GM12874 (cell line): Measurements from ENCODE around the gene SBNO2.

Source experiments
- TF ChIP-seq, protein P1 (sequence below): IDR thresholded peaks from 2 replicates; pipeline ENCODE4 v1.5.1; 2011; ENCODE audit warnings: low read depth, mild to moderate bottlenecking, control low read depth, low read length, moderate library complexity; ENCODE audit not compliant: insufficient read depth

Gene SBNO2

DNA sequence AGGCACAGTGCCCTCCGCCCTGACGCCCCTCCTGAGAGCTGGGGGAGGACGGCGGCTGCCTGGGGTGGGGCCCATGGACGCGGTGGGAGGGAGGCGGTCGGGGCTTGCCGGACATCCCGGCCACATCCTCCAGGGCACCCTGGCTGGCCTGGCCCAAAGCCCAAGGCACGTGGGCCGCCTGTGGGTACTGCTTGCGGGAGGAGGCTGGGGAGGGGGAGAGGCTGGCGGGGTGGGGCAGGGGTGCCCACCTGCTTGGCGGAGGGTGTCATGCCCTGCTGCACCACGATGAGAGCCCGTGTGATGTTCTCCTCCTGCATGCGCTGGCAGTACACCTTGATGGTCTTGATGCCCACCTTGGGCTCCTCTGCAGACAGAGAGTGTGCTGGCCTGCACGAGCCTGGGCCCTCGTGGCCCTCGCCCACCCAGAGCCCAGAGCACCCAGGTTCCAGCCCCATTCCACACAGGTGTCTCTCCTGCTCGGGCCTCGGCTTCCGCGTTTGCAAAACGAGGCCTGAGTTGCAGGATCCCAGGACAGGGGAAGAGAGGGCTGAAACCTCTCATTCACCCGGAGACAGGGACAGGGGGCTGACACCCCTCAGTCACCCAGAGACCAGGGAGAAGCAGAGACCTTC lies 82.4 kb downstream of the SBNO2 start:
- TF ChIP-seq, protein P1, sequence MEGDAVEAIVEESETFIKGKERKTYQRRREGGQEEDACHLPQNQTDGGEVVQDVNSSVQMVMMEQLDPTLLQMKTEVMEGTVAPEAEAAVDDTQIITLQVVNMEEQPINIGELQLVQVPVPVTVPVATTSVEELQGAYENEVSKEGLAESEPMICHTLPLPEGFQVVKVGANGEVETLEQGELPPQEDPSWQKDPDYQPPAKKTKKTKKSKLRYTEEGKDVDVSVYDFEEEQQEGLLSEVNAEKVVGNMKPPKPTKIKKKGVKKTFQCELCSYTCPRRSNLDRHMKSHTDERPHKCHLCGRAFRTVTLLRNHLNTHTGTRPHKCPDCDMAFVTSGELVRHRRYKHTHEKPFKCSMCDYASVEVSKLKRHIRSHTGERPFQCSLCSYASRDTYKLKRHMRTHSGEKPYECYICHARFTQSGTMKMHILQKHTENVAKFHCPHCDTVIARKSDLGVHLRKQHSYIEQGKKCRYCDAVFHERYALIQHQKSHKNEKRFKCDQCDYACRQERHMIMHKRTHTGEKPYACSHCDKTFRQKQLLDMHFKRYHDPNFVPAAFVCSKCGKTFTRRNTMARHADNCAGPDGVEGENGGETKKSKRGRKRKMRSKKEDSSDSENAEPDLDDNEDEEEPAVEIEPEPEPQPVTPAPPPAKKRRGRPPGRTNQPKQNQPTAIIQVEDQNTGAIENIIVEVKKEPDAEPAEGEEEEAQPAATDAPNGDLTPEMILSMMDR = no peak

DNA sequence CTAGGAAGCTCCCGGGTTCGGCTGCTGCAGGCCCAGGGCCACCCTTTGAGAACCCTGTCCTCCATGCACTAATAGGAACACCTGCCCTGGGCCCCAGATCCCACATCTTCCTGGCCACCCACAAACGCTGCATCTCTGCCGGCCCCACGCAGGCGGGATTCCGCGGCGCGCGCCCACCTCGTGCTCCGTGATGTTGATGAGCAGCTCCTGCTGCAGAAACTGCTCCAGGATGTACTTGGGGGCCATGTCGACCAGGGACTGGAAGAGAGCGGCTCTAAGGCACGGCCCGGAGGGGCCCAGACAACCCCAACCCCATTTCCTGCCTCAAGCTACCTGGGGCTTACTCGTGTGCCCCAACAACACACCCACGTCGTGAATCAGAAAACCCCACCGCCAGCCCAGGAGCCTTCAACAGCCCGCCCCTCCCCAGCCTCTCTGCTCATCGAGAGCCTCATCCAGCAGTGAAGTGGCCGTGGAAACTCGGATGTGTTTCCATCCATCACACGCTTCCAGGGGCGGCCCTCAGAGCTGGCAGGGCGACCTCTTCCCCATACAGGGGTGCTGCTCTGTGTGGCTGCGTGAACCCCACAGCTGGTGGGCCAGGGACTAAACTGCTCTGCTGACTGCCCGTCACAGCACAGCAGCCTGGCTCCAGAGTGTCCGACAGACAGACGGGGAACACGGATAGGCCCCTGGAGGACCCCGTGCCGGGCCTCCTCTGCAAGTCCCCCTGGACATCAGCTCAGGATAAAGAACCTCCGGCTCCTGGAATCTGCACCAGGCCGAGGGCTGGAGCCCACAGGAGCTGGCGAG lies 83.1 kb downstream of the SBNO2 start:
- TF ChIP-seq, protein P1 = no peak

DNA sequence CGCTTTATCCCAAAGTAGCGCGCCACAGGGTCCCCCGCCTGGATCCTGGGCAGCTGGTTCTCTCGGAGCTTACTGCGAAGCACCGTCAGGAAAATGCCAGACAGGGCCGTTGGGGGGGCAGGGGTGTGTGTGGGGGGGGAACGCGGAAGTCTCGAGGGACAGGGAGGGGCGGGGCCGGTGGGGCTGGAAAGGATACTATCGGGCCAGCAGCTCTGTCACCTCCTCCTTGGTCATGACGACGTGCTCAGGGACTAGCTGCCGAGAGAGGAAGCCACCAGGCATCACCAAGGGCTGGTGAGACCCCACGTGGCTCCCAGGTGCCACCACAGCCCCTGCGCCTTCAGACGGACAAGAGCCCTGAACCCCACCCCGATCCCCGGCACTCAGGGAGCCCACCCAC lies 84.2 kb downstream of the SBNO2 start:
- TF ChIP-seq, protein P1 = no peak

DNA sequence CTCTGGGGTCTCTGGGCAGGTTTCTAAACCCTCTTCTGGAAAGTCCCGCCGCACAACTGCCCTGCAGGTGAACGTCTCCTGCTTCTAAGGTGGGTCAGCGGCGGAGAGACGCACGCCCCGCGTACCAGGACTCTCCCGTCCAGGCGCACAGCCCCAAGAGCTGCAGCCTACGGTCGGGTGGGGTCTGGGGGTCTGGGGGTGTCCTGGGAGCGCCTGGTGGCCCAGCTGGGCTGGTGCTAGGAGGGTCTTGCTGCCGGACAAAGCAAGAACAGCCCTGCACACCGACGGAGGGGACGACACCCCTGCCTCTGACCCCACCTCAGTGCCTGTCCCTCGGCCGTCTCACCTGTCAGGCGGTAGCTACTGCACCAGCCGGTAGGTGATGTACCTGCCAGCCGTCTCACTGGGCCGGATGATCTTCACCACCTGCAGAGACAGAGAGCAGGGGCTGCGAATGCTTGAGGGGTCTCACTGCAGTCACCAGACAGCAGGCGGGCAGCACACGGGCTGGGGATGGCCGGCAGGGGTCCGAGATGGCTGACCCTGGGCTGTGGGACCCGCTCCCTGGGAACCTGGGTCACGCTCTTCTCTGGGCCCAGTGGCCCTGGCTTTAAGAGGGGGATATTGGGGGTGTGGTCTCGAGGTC lies 84.8 kb downstream of the SBNO2 start:
- TF ChIP-seq, protein P1 = no peak

DNA sequence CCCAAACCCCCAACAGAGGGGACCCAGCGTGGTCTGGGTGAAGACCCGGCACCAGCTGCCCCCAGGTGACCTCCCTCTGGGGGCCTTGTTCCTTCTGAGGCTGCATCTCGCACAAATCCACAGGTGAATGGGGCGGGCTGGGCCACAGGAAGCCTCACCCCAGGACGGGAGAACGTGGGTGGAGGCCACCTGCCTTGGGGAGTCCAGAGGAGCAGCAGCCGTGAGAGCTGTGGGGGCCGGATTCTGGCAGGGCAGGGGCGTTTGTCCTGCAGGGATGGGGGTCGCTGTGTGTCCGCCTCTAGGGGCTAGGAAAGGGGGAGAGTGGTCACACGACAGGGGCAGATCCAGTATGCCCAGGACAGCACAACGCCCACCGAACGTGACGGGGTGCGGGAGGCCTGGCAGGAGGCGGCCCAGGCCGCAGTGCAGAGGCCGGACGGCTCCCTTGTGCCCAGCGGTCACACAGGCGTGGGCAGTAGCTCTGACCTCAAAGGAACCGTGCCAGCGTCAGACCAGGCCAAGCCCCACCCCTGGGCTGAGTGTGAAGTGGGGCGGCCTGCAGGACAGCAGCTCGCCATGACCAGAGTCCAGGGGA lies 85.6 kb downstream of the SBNO2 start:
- TF ChIP-seq, protein P1 = no peak

DNA sequence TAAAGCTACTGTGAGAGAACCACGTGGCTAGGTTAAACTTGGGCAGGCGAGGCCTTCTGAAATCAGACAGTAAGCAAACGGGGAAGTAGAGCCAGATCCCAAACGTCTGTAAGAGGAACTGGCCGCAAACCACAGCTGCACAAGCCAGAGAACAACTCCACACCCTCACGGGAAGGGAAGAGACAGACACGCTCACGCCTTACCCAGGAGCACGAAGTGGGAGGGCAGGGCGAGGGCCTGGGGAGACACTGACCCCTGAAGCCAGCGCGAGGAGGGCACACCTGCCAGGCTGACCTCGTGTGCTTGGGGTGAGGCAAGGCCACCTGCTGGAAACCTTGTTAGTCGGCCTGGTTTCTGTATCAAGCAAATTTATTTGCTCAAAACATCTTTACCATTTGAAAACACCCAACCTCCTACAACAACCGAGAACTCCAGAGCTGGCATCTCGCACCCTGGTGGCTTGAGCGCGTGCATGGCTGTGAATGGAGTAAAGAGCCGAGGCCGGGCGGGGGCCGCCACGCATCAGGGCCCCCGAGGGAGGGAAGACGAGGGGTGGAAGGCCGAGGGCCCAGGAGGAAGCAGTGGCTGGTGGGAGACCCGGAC lies 86.2 kb downstream of the SBNO2 start:
- TF ChIP-seq, protein P1 = peak; percentile 18; the same call in 1 of the 2 replicates

DNA sequence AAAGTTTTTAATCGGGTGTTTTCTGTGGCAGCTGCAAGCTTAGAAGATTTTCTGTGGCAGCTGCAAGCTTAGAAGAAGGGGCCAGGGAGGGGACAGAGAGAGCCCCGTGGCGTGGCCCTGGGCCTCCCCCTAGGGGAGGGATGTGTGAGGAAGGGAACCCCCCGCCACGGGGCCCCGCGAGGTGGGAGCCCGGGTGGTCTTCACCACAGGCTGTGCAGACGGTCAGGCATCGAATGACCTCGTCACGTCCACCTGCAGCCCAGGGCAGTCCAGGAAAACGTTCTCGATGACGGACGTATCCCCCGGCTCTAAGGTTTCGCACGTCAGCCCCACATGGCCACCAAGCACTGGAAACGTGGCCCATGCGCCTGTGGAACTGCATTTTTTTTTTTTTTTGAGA lies 87.5 kb downstream of the SBNO2 start:
- TF ChIP-seq, protein P1 = no peak
